Activated CD4-positive, CD25-positive, alpha-beta regulatory T cell treated with anti-CD3 and anti-CD28 coated beads, Interleukin-2, amount 50 U/mL, for 72 hours (primary cell): ENCODE measurements around the gene SLC25A15.

Experiments
- DNase-seq: peaks from one replicate; pipeline ENCODE4 v3.0.0; 2021

Gene SLC25A15

GRCh38 chr13:40789275-40790153, at the start of gene SLC25A15:
Gene SLC25A15, plus strand, starts transcription at chr13:40789611. Its CDS starts 3,616 bp downstream, at chr13:40793227.
- DNase-seq, result peak; percentile 78

GRCh38 chr13:40749327-40749726, 40.1 kb upstream of the SLC25A15 start:
- no peak for DNase-seq

- DNase-seq, result no peak
Observed at GRCh38 chr13:40755082-40755700, 34.2 kb upstream of the SLC25A15 start.

- no peak for DNase-seq
Observed at GRCh38 chr13:40756042-40756441, 33.4 kb upstream of the SLC25A15 start.

GRCh38 chr13:40758811-40759210, 30.6 kb upstream of the SLC25A15 start:
- DNase-seq, result no peak

- DNase-seq, result no peak
Observed at GRCh38 chr13:40762849-40763248, 26.6 kb upstream of the SLC25A15 start.

GRCh38 chr13:40764587-40765403, 24.6 kb upstream of the SLC25A15 start:
- DNase-seq, result no peak

GRCh38 chr13:40765602-40766001, 23.8 kb upstream of the SLC25A15 start:
- no peak for DNase-seq

GRCh38 chr13:40769970-40770369, 19.4 kb upstream of the SLC25A15 start:
- no peak for DNase-seq

GRCh38 chr13:40770609-40770933, 18.8 kb upstream of the SLC25A15 start:
- no peak for DNase-seq

- peak; percentile 95 for DNase-seq
Observed at GRCh38 chr13:40770934-40771618, 18.3 kb upstream of the SLC25A15 start, which contains the start of gene MRPS31. Gene MRPS31, minus strand, starts transcription at chr13:40771190. Its CDS starts 54 bp downstream, at chr13:40771136.

GRCh38 chr13:40772765-40773473, 16.5 kb upstream of the SLC25A15 start:
- DNase-seq, result no peak

- no peak for DNase-seq
Observed at GRCh38 chr13:40774672-40775071, 14.7 kb upstream of the SLC25A15 start.

- DNase-seq, result peak; percentile 49
Observed at GRCh38 chr13:40776232-40776631, 13.2 kb upstream of the SLC25A15 start.

GRCh38 chr13:40776681-40777165, 12.7 kb upstream of the SLC25A15 start:
- peak; percentile 69 for DNase-seq

- peak; percentile 50 for DNase-seq
Observed at GRCh38 chr13:40777166-40777808, 12.1 kb upstream of the SLC25A15 start.

GRCh38 chr13:40777809-40778175, 11.6 kb upstream of the SLC25A15 start:
- no peak for DNase-seq

GRCh38 chr13:40779049-40779448, 10.4 kb upstream of the SLC25A15 start:
- no peak for DNase-seq

- no peak for DNase-seq
Observed at GRCh38 chr13:40779796-40780285, 9.6 kb upstream of the SLC25A15 start.

- DNase-seq, result no peak
Observed at GRCh38 chr13:40780822-40781401, 8.5 kb upstream of the SLC25A15 start.

GRCh38 chr13:40781717-40782116, 7.7 kb upstream of the SLC25A15 start:
- no peak for DNase-seq
